ENCODE measurements around the gene FCN2. TPM values are rescaled to one million over a fixed set of nuclear protein-coding genes. Genes with fewer than 3 reads are reported as not detected.

The FCN2 gene
- total and polyA plus RNA-seq, 7 donors, result 0.07 TPM; not detected in 6

DNA sequence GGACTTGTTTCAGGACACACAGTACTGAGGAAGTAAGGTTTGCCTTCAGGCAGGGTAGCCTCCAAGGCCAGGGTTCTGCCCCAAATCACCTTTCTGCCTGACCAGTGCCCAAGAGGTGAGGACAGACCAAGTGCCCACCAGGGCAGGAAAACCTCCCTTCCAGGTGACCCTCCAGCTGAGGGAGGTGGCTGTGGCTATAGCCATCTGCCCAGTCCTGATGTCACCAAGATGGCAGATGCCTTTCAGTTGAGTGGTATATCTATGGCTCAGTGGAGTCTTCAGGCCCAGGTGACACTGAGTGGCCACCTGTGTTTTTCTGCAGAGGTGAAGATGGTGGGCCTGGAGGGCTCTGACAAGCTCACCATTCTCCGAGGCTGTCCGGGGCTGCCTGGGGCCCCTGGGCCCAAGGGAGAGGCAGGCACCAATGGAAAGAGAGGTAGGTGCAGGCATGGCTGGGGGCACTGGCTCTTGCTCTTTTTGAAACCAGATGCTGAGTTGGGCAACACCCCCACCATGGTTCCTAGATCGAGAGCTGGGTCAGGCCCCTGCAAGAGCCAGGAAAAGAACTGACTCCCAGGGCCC lies 1.7 kb downstream of the FCN2 start:
- TF ChIP-seq, protein P1, sequence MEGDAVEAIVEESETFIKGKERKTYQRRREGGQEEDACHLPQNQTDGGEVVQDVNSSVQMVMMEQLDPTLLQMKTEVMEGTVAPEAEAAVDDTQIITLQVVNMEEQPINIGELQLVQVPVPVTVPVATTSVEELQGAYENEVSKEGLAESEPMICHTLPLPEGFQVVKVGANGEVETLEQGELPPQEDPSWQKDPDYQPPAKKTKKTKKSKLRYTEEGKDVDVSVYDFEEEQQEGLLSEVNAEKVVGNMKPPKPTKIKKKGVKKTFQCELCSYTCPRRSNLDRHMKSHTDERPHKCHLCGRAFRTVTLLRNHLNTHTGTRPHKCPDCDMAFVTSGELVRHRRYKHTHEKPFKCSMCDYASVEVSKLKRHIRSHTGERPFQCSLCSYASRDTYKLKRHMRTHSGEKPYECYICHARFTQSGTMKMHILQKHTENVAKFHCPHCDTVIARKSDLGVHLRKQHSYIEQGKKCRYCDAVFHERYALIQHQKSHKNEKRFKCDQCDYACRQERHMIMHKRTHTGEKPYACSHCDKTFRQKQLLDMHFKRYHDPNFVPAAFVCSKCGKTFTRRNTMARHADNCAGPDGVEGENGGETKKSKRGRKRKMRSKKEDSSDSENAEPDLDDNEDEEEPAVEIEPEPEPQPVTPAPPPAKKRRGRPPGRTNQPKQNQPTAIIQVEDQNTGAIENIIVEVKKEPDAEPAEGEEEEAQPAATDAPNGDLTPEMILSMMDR (IDR thresholded peaks at IDR 0.05), result no peak
- H3K4me1 ChIP-seq, result no peaks in the 10 kb centered on the region
- no peak overlapping the region for H3K4me3 ChIP-seq
- intact Hi-C loops (cut with DNase I), result no loop called here
- DNase-seq, result no peak
- H3K27ac ChIP-seq, result no peak overlapping the region
- no peaks in the 10 kb centered on the region for H3K9me3 ChIP-seq
- WGBS, 3 donors, result 76 to 89% (median 76%) methylated on average over 3 of the region's 3 CpGs
- H3K27me3 ChIP-seq (ENCODE audit: insufficient read depth in 3 of 3, low read length in 2 of 3), result peaks cover 0 to 25% (median 3%) of the 10 kb centered on the region in 3 donors
- no peaks in the 10 kb centered on the region for H3K36me3 ChIP-seq (ENCODE audit: insufficient read depth in 1 of 2, low read depth in 1 of 2)
- ATAC-seq, result no peak

DNA sequence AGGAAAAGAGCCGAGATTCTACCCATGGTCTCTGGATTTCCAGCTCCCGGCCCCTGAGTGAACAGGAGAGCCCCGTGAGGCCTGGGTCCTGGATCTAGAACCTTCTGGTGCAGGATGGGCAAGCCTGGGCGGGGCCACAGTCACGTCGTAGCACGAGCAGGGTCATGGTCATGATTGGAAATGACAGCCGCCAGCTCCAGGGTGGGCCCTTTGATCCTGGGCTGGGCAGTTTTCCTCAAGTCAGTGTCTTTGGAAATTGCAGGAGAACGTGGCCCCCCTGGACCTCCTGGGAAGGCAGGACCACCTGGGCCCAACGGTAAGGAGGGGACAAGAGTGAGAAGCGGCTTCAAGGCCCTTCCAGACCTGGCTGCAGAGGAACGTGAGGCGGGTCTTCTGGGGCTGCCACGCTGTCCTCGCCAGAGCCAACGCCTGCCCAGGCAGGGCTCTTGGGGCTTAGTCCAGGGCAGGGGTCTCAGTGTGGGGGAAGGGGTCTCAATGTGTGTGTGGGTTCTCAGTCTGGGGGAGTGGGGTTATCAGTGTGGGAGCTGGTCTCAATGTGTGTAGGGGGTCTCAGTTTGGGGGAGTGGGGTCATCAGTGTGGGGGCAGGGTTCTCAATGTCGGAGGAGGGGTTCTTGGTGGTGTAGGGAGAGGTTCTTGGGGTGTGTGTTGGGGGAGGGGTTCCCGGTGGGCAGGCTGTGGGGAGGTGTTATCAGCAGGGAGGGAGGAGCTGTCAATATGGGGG lies 2.6 kb downstream of the FCN2 start:
- Histone ChIP-seq H3K4me3 (no peak overlapping the region), H3K27ac (no peak overlapping the region), H3K4me1 (no peaks in the 10 kb centered on the region), H3K27me3 (ENCODE audit: insufficient read depth in 3 of 3, low read length in 2 of 3) (peaks cover 0 to 25% (median 3%) of the 10 kb centered on the region in 3 donors), H3K36me3 (ENCODE audit: insufficient read depth in 1 of 2, low read depth in 1 of 2) (no peaks in the 10 kb centered on the region), H3K9me3 (no peaks in the 10 kb centered on the region)
- DNase-seq (no peak), ATAC-seq (no peak)
- intact Hi-C loops (cut with DNase I), result no loop called here
- WGBS, 3 donors, result 83 to 90% (median 89%) methylated on average over 18 of the region's 18 CpGs
- TF ChIP-seq, protein P1 (IDR thresholded peaks at IDR 0.05), result no peak

DNA sequence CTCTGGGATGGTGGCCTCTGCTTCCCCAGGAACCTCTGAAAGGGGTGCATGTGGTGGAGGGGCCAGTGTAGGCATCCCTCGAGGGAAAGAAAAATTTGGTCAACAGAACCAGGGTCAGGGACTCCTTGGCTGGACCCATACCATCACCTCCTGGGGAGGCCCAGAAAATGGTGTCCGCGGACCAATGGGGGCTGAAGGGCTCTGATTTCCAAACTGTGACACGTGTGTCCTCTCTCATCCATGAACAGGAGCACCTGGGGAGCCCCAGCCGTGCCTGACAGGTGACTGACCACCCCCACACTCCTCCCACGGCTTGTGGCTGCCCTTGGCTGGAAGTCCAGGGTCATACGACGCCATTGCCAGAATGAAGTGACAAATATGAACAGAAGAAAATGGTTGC lies 3.9 kb downstream of the FCN2 start:
- 83 to 87% (median 83%) methylated on average over 8 of the region's 8 CpGs for WGBS, 3 donors
- intact Hi-C loops (cut with DNase I), result no loop called here
- TF ChIP-seq, protein P1 (IDR thresholded peaks at IDR 0.05), result no peak
- ATAC-seq, result no peak
- no peaks in the 10 kb centered on the region for H3K4me1 ChIP-seq
- H3K9me3 ChIP-seq, result no peaks in the 10 kb centered on the region
- H3K27me3 ChIP-seq (ENCODE audit: insufficient read depth in 3 of 3, low read length in 2 of 3), result peaks cover 0 to 21% (median 3%) of the 10 kb centered on the region in 3 donors
- H3K36me3 ChIP-seq (ENCODE audit: insufficient read depth in 1 of 2, low read depth in 1 of 2), result no peaks in the 10 kb centered on the region
- no peak for DNase-seq
- no peak overlapping the region for H3K27ac ChIP-seq
- H3K4me3 ChIP-seq, result no peak overlapping the region

DNA sequence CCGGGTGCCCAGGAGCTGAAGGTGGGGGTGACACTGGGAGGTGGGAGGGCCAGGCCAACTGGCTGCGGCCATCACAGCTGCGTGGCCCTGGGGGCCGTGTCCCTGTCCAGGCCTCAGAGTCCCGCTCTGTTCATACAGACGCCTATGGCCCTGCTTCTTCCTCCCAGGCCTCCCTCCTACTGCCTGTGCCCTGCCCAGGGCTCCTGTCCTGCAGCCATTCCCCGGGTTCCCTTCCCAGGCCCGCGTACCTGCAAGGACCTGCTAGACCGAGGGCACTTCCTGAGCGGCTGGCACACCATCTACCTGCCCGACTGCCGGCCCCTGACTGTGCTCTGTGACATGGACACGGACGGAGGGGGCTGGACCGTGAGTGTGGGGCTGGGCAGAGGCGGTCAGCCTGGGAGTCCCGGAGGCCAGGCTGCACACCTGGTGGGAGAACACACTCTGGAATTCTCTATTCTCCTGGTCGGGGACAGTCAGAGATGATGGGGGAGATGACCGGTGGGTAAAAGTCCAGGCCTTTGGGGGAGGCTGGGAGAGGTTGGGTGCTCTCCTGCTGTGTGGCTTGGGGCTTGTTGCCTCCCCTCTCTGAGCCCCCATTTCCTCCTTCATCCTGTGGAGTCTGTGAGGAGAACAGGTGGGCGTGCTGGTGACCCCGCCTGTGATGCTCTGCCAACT lies 4.5 kb downstream of the FCN2 start:
- intact Hi-C loops (cut with DNase I), result no loop called here
- ATAC-seq, result no peak
- TF ChIP-seq, protein P1 (IDR thresholded peaks at IDR 0.05), result no peak
- Histone ChIP-seq H3K4me1 (no peaks in the 10 kb centered on the region), H3K4me3 (no peak overlapping the region), H3K36me3 (ENCODE audit: insufficient read depth in 1 of 2, low read depth in 1 of 2) (no peaks in the 10 kb centered on the region), H3K9me3 (no peaks in the 10 kb centered on the region), H3K27me3 (ENCODE audit: insufficient read depth in 3 of 3, low read length in 2 of 3) (peaks cover 0 to 17% (median 3%) of the 10 kb centered on the region in 3 donors), H3K27ac (no peak overlapping the region)
- no peak for DNase-seq
- 91 to 93% (median 93%) methylated on average over 21 to 22 of the region's 22 CpGs for WGBS, 3 donors
